Hepatocyte (in vitro differentiated cells): Measurements from ENCODE around the gene SCN7A. TPM values are rescaled to one million over a fixed set of nuclear protein-coding genes. Genes with fewer than 3 reads are reported as not detected.
A peak's percentile ranks its signal among the peaks of the same experiment; 100 is the strongest.

Experiments used
- DNase-seq: peaks from one replicate; pipeline ENCODE4 v3.0.0-alpha.2; 2016; ENCODE audit warnings: low spot score
- H2AFZ ChIP-seq: fragments of 200-600 bp; sonication (generic); 2 replicates; pipeline ENCODE4 v1.6.0; 2016; ENCODE audit warnings: antibody characterized with exemption, mild to moderate bottlenecking
- H3K27ac ChIP-seq: fragments of 200-600 bp; sonication (generic); 2 replicates; pipeline ENCODE4 v1.5.1; 2016; ENCODE audit warnings: mild to moderate bottlenecking
- H3K27me3 ChIP-seq: fragments of 200-600 bp; sonication (generic); 2 replicates; pipeline ENCODE4 v1.6.1; 2016
- H3K36me3 ChIP-seq: fragments of 200-600 bp; sonication (generic); replicated peaks from 2 replicates; pipeline ENCODE4 v1.5.1; 2016; ENCODE audit warnings: low read depth; ENCODE audit not compliant: insufficient read depth
- H3K4me1 ChIP-seq: fragments of 200-600 bp; sonication (generic); 2 replicates; pipeline ENCODE4 v1.5.1; 2016; ENCODE audit warnings: mild to moderate bottlenecking, moderate library complexity; ENCODE audit not compliant: insufficient read depth
- H3K4me2 ChIP-seq: fragments of 200-600 bp; sonication (generic); 2 replicates; pipeline ENCODE4 v1.6.0; 2016
- H3K4me3 ChIP-seq: fragments of 200-600 bp; sonication (generic); 2 replicates; pipeline ENCODE4 v1.5.1; 2016; ENCODE audit warnings: mild to moderate bottlenecking
- H3K79me2 ChIP-seq: fragments of 200-600 bp; sonication (generic); 2 replicates; pipeline ENCODE4 v1.6.0; 2017; ENCODE audit warnings: mild to moderate bottlenecking
- H3K9me2 ChIP-seq: fragments of 200-600 bp; sonication (generic); replicated peaks from 2 replicates; pipeline ENCODE4 v1.6.0; 2017; ENCODE audit warnings: mild to moderate bottlenecking; ENCODE audit not compliant: insufficient read depth
- H3K9me3 ChIP-seq: fragments of 200-600 bp; sonication (generic); 2 replicates; pipeline ENCODE4 v1.5.1; 2016; ENCODE audit warnings: low read depth, mild to moderate bottlenecking
- H4K20me1 ChIP-seq: fragments of 200-600 bp; sonication (generic); 2 replicates; pipeline ENCODE4 v1.6.0; 2016; ENCODE audit warnings: mild to moderate bottlenecking; ENCODE audit not compliant: insufficient read depth, poor library complexity, severe bottlenecking
- CTCF ChIP-seq: fragments of 200-600 bp; sonication (generic); IDR thresholded peaks from 2 replicates; pipeline ENCODE4 v1.5.1; 2016; ENCODE audit warnings: antibody characterized with exemption, mild to moderate bottlenecking; ENCODE audit not compliant: poor library complexity
- EZH2 ChIP-seq: fragments of 200-600 bp; sonication (generic); IDR thresholded peaks from 2 replicates; pipeline ENCODE4 v1.6.1; 2016; ENCODE audit warnings: antibody characterized with exemption, mild to moderate bottlenecking, borderline replicate concordance
- EZH2phosphoT487 ChIP-seq: fragments of 200-600 bp; sonication (generic); IDR thresholded peaks from one replicate; pipeline ENCODE4 v1.6.1; 2018; ENCODE audit warnings: antibody characterized with exemption, mild to moderate bottlenecking, low read depth, moderate library complexity; ENCODE audit not compliant: unreplicated experiment, severe bottlenecking
- WGBS: methylation state at CpG from one replicate; pipeline ENCODE4 v1.1.6; 2016; ENCODE audit warnings: low lambda C conversion rate; ENCODE audit errors: missing lambda C conversion rate; 5-methylcytosine and 5-hydroxymethylcytosine counted together
- polyA plus RNA-seq: library from polyadenylated mRNA; unstranded; fragments of >200 nt; fragmentation: Nextera tagmentation; extraction: Ambion mirVana; gene quantifications from 2 replicates; pipeline ENCODE4 v1.2.1, GENCODE V29; 2016
- total RNA-seq: library from RNA; depleted of rRNA; stranded (reverse); fragments of >200 nt; gene quantifications from 2 replicates; pipeline ENCODE4 v1.2.3, GENCODE V29; 2014

The SCN7A gene
- total and polyA plus RNA-seq, 2 experiments from 2014 or later = 0.29 to 5.0 TPM

DNA sequence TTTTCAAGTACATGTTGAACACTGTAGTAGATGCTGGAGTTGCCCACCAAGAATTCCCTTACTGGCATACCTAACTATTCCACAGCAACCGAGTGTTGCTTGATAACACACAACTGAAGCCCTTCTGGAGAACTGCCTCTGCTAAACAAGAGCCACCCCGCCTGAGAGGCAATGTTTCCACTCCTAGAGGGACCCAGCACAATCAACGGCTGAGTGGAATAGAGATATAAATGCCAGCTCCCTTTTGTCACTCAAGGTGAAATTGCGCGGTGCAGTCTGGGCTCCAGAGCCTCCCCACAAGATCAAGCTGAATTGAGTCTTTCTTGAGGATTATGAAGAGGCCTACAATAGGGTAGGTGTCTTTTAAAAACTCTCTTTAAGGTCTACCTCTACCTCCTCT, 69.2 kb downstream of the SCN7A start:
- no peak for DNase-seq
- no peaks in the 10 kb centered on the region for H4K20me1 ChIP-seq
- H3K4me3 ChIP-seq = no peak overlapping the region
- no peaks in the 10 kb centered on the region for H3K79me2 ChIP-seq
- no peaks in the 10 kb centered on the region for H3K4me1 ChIP-seq
- no peak overlapping the region for H3K4me2 ChIP-seq
- no peak overlapping the region for H3K27ac ChIP-seq
- no peaks in the 10 kb centered on the region for H3K36me3 ChIP-seq
- 94% methylated on average over 5 of the region's 5 CpGs for WGBS
- TF ChIP-seq EZH2 (no peak), CTCF (no peak), EZH2phosphoT487 (no peak)
- H3K9me3 ChIP-seq = no peaks in the 10 kb centered on the region
- H3K27me3 ChIP-seq = no peaks in the 10 kb centered on the region
- H3K9me2 ChIP-seq = no peaks in the 10 kb centered on the region
- no peak overlapping the region for H2AFZ ChIP-seq

GRCh38 chr2:166419616-166419934, 74.5 kb downstream of the SCN7A start:
- Histone ChIP-seq H3K4me1 (no peaks in the 10 kb centered on the region), H3K36me3 (no peaks in the 10 kb centered on the region), H3K27ac (no peak overlapping the region), H3K4me2 (no peak overlapping the region), H3K9me2 (no peaks in the 10 kb centered on the region), H3K27me3 (no peaks in the 10 kb centered on the region), H3K4me3 (no peak overlapping the region), H4K20me1 (no peaks in the 10 kb centered on the region), H3K9me3 (no peaks in the 10 kb centered on the region), H3K79me2 (no peaks in the 10 kb centered on the region), H2AFZ (no peak overlapping the region)
- TF ChIP-seq EZH2phosphoT487 (no peak), CTCF (peak; percentile 55)
- WGBS = 36% methylated on average over 2 of the region's 2 CpGs
- DNase-seq = peak; percentile 10

DNA sequence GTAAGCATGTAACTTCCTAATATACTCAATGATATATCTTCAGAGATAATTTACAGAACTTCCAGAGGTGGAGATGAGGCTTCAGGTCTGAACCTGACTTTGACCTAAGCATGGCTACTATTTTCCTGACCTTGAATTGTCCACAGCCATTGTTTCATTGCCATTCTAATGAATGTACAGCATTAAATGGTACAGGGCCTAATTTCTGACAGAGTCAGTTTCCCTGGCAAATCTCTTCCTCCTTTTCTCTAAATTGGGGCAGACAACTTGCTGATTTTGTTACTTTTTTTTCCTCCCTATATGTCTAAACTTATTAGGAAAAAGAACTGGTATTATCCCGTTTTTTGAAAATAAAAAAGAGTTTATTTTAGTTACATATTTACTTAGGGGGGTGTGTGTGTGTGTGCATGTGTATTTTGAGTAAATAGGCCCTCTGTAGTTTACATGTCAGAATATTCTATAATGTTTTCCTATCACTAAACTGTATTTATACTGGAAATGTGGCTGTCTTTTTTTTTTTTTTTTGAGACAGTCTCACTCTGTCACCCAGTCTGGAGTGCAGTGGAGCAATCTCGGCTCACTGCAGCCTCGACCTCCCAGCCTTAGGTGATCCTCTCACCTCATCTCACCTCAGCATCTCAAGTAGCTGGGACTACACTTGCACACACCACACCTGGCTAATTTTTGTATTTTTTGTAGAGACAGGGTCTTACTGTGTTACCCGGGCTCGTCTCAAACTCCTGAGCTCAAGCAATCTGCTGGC, 75.0 kb downstream of the SCN7A start:
- no peak overlapping the region for H2AFZ ChIP-seq
- WGBS = 53% methylated on average over 5 of the region's 5 CpGs
- DNase-seq = no peak

More for the DNA sequence above, 75.0 kb downstream of the SCN7A start:
- H3K9me3 ChIP-seq = no peaks in the 10 kb centered on the region
- H3K27ac ChIP-seq = no peak overlapping the region
- no peaks in the 10 kb centered on the region for H3K27me3 ChIP-seq
- H3K79me2 ChIP-seq = no peaks in the 10 kb centered on the region
- no peaks in the 10 kb centered on the region for H3K36me3 ChIP-seq
- no peaks in the 10 kb centered on the region for H3K4me1 ChIP-seq
- no peak overlapping the region for H3K4me2 ChIP-seq
- no peaks in the 10 kb centered on the region for H3K9me2 ChIP-seq
- no peaks in the 10 kb centered on the region for H4K20me1 ChIP-seq
- no peak overlapping the region for H3K4me3 ChIP-seq
- TF ChIP-seq EZH2phosphoT487 (no peak), EZH2 (no peak), CTCF (no peak)
